K562 (cell line): Measurements from ENCODE around the gene GGTLC2. TPM values are rescaled to one million over a fixed set of nuclear protein-coding genes. Genes with fewer than 3 reads are reported as not detected.

Source experiments
- ATAC-seq: fragments of 200-7000 bp; cut with Tn5 transposase; 3 replicates; pipeline ENCODE4 v1.9.1; 2020; ENCODE audit warnings: moderate library complexity
- BruUV-seq: library from RNA; stranded (reverse); fragments of 400-500 nt; replicated peaks from 2 replicates; lab custom pipeline; 2021; lab: Mats Ljungman, UMichigan
- CTCF ChIA-PET: fragments of 300-600 bp; formaldehyde crosslinking; extraction: SDS; loops from one replicate; lab custom pipeline; 2021; ENCODE audit warnings: low intra/inter-chr PET ratio; lab: Yijun Ruan, JAX
- POLR2A ChIA-PET: fragments of 300-600, 350-650 bp; sonication (Branson Sonifier 250); formaldehyde crosslinking; extraction: SDS; loops from one replicate; lab custom pipeline; 2021; ENCODE audit warnings: antibody characterized with exemption, inconsistent platforms; lab: Yijun Ruan, JAX
- DNase-seq, 4 experiments: peaks; one replicate each; pipeline versions ENCODE4 v3.0.0 to v3.0.0-alpha.2; 2011 to 2018; ENCODE audit warnings: low spot score in 3 of 4, mixed read lengths in 3 of 4; ENCODE audit errors: extremely low read depth in 1 of 4
- FAIRE-seq: peaks from 2 replicates; lab custom pipeline; 2011; peaks lifted over from hg19 to GRCh38; lab: Jason Lieb, UNC
- H2AFZ ChIP-seq: 2 replicates; pipeline ENCODE4 v1.6.0; 2011; ENCODE audit warnings: low read depth, low read length, control low read depth, inconsistent platforms
- H3K27ac ChIP-seq: fragments of 200-600 bp; 3 replicates; pipeline ENCODE4 v1.8.0; 2011; ENCODE audit warnings: low read depth, mild to moderate bottlenecking, control low read depth, inconsistent platforms, low read length, moderate library complexity, mixed read lengths; ENCODE audit errors: extremely low read depth
- H3K27me3 ChIP-seq, 2 experiments: fragments of 300-600 bp in 1 of 2; 2 replicates in 1 of 2; 3 replicates in 1 of 2; pipeline versions ENCODE4 v1.6.0 to v1.8.0; 2011; ENCODE audit warnings: inconsistent platforms in 2 of 2, low read length in 2 of 2, mild to moderate bottlenecking in 1 of 2, mixed read lengths in 1 of 2, moderate library complexity in 1 of 2; ENCODE audit not compliant: control insufficient read depth in 2 of 2, insufficient read depth in 2 of 2
- H3K36me3 ChIP-seq: fragments of 300-600 bp; 3 replicates; pipeline ENCODE4 v1.8.0; 2011; ENCODE audit warnings: mild to moderate bottlenecking, low read length, inconsistent platforms; ENCODE audit not compliant: control insufficient read depth, insufficient read depth
- H3K4me1 ChIP-seq, 2 experiments: fragments of 200-600 bp in 1 of 2; replicated peaks in 1 of 2; 2 replicates in 1 of 2; 3 replicates in 1 of 2; pipeline versions ENCODE4 v1.5.1 to v1.8.0; 2011; ENCODE audit warnings: inconsistent platforms in 2 of 2, low read length in 2 of 2, mild to moderate bottlenecking in 1 of 2, mixed read lengths in 1 of 2, moderate library complexity in 1 of 2; ENCODE audit not compliant: control insufficient read depth in 2 of 2, insufficient read depth in 2 of 2
- H3K4me2 ChIP-seq: 2 replicates; pipeline ENCODE4 v1.6.1; 2011; ENCODE audit warnings: low read length, control low read depth, inconsistent platforms, mixed read lengths; ENCODE audit not compliant: insufficient read depth
- H3K4me3 ChIP-seq: fragments of 200-600 bp; sonication (generic), shearing (Covaris generic); 2 replicates; pipeline ENCODE4 v1.5.1; 2016; ENCODE audit warnings: control low read depth, inconsistent platforms
- H3K79me2 ChIP-seq: fragments of 200-600 bp; 3 replicates; pipeline ENCODE4 v1.8.0; 2011; ENCODE audit warnings: low read length, inconsistent platforms; ENCODE audit not compliant: control insufficient read depth, insufficient read depth
- H3K9ac ChIP-seq, 2 experiments: 2 replicates each; pipeline versions ENCODE4 v1.6.0 to v1.6.1; 2011; ENCODE audit warnings: low read depth in 2 of 2, low read length in 2 of 2, control low read depth in 1 of 2, inconsistent platforms in 1 of 2, mild to moderate bottlenecking in 1 of 2, mixed read lengths in 1 of 2; ENCODE audit not compliant: insufficient read depth in 1 of 2
- H3K9me1 ChIP-seq: one replicate; pipeline ENCODE4 v1.6.0; 2011; ENCODE audit warnings: inconsistent platforms, mild to moderate bottlenecking, low read length, moderate library complexity; ENCODE audit not compliant: control insufficient read depth, insufficient read depth
- H3K9me3 ChIP-seq: replicated peaks from 2 replicates; pipeline ENCODE4 v1.5.1; 2011; ENCODE audit warnings: low read depth, low read length, inconsistent platforms; ENCODE audit not compliant: control insufficient read depth, insufficient read depth
- H4K20me1 ChIP-seq: replicated peaks from 2 replicates; pipeline ENCODE4 v1.6.1; 2011; ENCODE audit warnings: low read length, inconsistent platforms, mixed read lengths; ENCODE audit not compliant: control insufficient read depth, insufficient read depth
- E2F6 ChIP-seq, 2 experiments: IDR thresholded peaks; 2 replicates each; pipeline ENCODE4 v1.6.1; 2011; ENCODE audit warnings: borderline replicate concordance in 1 of 2, control low read depth in 1 of 2, low read depth in 1 of 2, low read length in 1 of 2, mild to moderate bottlenecking in 1 of 2, mixed read lengths in 1 of 2, moderate library complexity in 1 of 2; ENCODE audit not compliant: insufficient read depth in 1 of 2, insufficient read length in 1 of 2, poor library complexity in 1 of 2, severe bottlenecking in 1 of 2; ENCODE audit errors: extremely low read depth in 1 of 2
- HEY1 ChIP-seq: fragments of 250-450 bp; sonication (Bioruptor Pico); IDR thresholded peaks from 2 replicates; pipeline ENCODE4 v1.5.0; 2020; ENCODE audit warnings: mild to moderate bottlenecking, moderate library complexity, borderline replicate concordance
- MBD2 ChIP-seq: sonication (generic); IDR thresholded peaks from 2 replicates; pipeline ENCODE4 v1.6.1; 2016; ENCODE audit warnings: low read depth, borderline replicate concordance
- MCM5 ChIP-seq: fragments of 450-650 bp; IDR thresholded peaks from 2 replicates; pipeline ENCODE4 v1.6.1; 2016; ENCODE audit warnings: low read depth
- MLX ChIP-seq, 2 experiments: fragments of 450-650 bp in 1 of 2; sonication (generic) in 1 of 2; formaldehyde crosslinking; conservative IDR thresholded peaks; 2 replicates each; pipeline versions ENCODE4 v1.4.0 to v1.8.1; 2020 to 2022; ENCODE audit warnings: mild to moderate bottlenecking in 1 of 2, missing genetic modification reagents in 1 of 2
- SNIP1 ChIP-seq: fragments of 450-650 bp; IDR thresholded peaks from 2 replicates; pipeline ENCODE4 v1.7.1; 2017; ENCODE audit warnings: low read depth, mild to moderate bottlenecking
- WGBS: fragments of 100-300 bp; shearing (Covaris generic); methylation state at CpG from one replicate; pipeline ENCODE4 v1.1.6; 2016; ENCODE audit warnings: low coverage, mixed read lengths; ENCODE audit not compliant: insufficient coverage; ENCODE audit errors: missing lambda C conversion rate; 5-methylcytosine and 5-hydroxymethylcytosine counted together
- in situ Hi-C: fragments of 300-500 bp; cut with MboI; formaldehyde crosslinking; loops from 4 replicates; pipeline ENCODE4 v1.15.0; 2018; ENCODE audit warnings: inconsistent platforms, mixed read lengths
- intact Hi-C: fragments of 100-400 bp; cut with micrococcal nuclease; formaldehyde crosslinking; loops from 2 replicates; pipeline ENCODE4 v1.14.2; 2022
- polyA plus RNA-seq, 8 experiments: library from polyadenylated mRNA; depleted of rRNA in 4 of 8; stranded (reverse) in 5 of 8; unstranded in 3 of 8; fragments of >200 nt; fragmentation: Nextera tagmentation in 2 of 8; fragmentation: Illumina TruSeq in 1 of 8; extraction: Ambion mirVana in 2 of 8; extraction: Trizol in 1 of 8; gene quantifications; 2 replicates each; pipeline versions ENCODE4 v1.2.1 to v1.2.3, GENCODE V29; 2011 to 2014; ENCODE audit warnings: inconsistent platforms in 1 of 8, missing spikeins in 1 of 8
- total RNA-seq, 7 experiments: library from RNA; depleted of rRNA in 6 of 7; stranded (reverse); fragments of >200 nt in 6 of 7; fragmentation: Illumina TruSeq in 2 of 7; extraction: Trizol in 2 of 7; gene quantifications; 2 replicates each; pipeline versions ENCODE4 v1.2.1 to v1.2.3, GENCODE V29; 2011 to 2021; ENCODE audit warnings: low replicate concordance in 1 of 7
- TF ChIP-seq, protein P1 (sequence below): fragments of 250-450 bp; sonication (Bioruptor Pico); IDR thresholded peaks from 2 replicates; pipeline ENCODE4 v1.9.0; 2021; ENCODE audit warnings: mild to moderate bottlenecking, inconsistent platforms

GGTLC2 gene
- total and polyA plus RNA-seq, 9 of the 15 experiments (the other 6 are each of a cell fraction or from before 2014, with no cell fraction given): not detected

- TF ChIP-seq E2F6 (IDR thresholded peaks at IDR 0.05; ENCODE audit: borderline replicate concordance in 1 of 2, extremely low read depth in 1 of 2, insufficient read depth in 1 of 2, insufficient read length in 1 of 2, low read depth in 1 of 2, low read length in 1 of 2, poor library complexity in 1 of 2, severe bottlenecking in 1 of 2) (no peak), MBD2 (no peak), SNIP1 (no peak)
Measured at GRCh38 chr22:22682196-22682595, 37.8 kb downstream of the GGTLC2 start (continued).

- ATAC-seq (no peak), FAIRE-seq (no peak), DNase-seq (no peak)
- WGBS: 7% methylated on average over 5 of the region's 5 CpGs
- Histone ChIP-seq H3K9me3 (peaks cover 10% of the 10 kb centered on the region), H3K27me3 (peaks cover 0 to 11% of the 10 kb centered on the region in 2 experiments; a peak in 2 of 5 replicates), H3K36me3 (no peaks in the 10 kb centered on the region), H4K20me1 (peaks cover 34% of the 10 kb centered on the region), H3K9ac (no peak overlapping the region), H3K79me2 (no peaks in the 10 kb centered on the region), H3K4me2 (no peak overlapping the region), H3K9me1 (no peaks in the 10 kb centered on the region)
- CTCF ChIA-PET: interaction anchor here (0.7 to 1.0 kb wide), 2 partner anchors 11 to 89 kb away, joined by 3 read pairs; no protein-coding TSS in a partner anchor
- in situ Hi-C loops: loop anchor here (25.0 kb wide), 1 partner anchor 1396 kb away; no protein-coding TSS in a partner anchor
- BruUV-seq: no TSS peak
- POLR2A ChIA-PET: interaction anchor here (1.0 to 2.4 kb wide), 3 partner anchors 9 to 133 kb away, joined by 4 to 14 read pairs (median 9); no protein-coding TSS in a partner anchor
- TF ChIP-seq HEY1 (no peak), MCM5 (no peak), MLX (CRISPR knock-in tag; conservative IDR thresholded peaks at IDR 0.05) (peak in 1 of 2 experiments; percentile 75; a peak in 1 of 4 replicates)
- TF ChIP-seq, protein P1, sequence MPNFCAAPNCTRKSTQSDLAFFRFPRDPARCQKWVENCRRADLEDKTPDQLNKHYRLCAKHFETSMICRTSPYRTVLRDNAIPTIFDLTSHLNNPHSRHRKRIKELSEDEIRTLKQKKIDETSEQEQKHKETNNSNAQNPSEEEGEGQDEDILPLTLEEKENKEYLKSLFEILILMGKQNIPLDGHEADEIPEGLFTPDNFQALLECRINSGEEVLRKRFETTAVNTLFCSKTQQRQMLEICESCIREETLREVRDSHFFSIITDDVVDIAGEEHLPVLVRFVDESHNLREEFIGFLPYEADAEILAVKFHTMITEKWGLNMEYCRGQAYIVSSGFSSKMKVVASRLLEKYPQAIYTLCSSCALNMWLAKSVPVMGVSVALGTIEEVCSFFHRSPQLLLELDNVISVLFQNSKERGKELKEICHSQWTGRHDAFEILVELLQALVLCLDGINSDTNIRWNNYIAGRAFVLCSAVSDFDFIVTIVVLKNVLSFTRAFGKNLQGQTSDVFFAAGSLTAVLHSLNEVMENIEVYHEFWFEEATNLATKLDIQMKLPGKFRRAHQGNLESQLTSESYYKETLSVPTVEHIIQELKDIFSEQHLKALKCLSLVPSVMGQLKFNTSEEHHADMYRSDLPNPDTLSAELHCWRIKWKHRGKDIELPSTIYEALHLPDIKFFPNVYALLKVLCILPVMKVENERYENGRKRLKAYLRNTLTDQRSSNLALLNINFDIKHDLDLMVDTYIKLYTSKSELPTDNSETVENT: no peak
- TF ChIP-seq, all 486 proteins: peak for 1
- H3K27ac ChIP-seq: no peak overlapping the region; the same call in 2 of the 3 replicates
- no peak overlapping the region for H3K4me3 ChIP-seq
- intact Hi-C loops: loop anchor here (10.0 kb wide), 1 partner anchor 328 kb away; no protein-coding TSS in a partner anchor
- peaks cover 0 to 6% of the 10 kb centered on the region in 2 experiments; a peak in 3 of 5 replicates for H3K4me1 ChIP-seq
- H2AFZ ChIP-seq: no peak overlapping the region
Measured at GRCh38 chr22:22682807-22683667, 38.6 kb downstream of the GGTLC2 start.
